A549 (cell line): ENCODE data around the gene RASGRP1.

ENCODE experiments used
- MAZ ChIP-seq: fragments of 150-350 bp; IDR thresholded peaks from 2 replicates; pipeline ENCODE4 v1.6.1; 2014; ENCODE audit warnings: antibody characterized with exemption, low read depth, low read length, borderline replicate concordance
- RCOR1 ChIP-seq: fragments of 150-350 bp; IDR thresholded peaks from 2 replicates; pipeline ENCODE4 v1.6.1; 2014; ENCODE audit warnings: antibody characterized with exemption, low read length, low read depth
- TF ChIP-seq, protein P1 (sequence below): fragments of >200 bp; sonication (Bioruptor Twin); formaldehyde crosslinking; IDR thresholded peaks from 3 replicates; pipeline ENCODE4 v1.5.1; 2016
- TF ChIP-seq, protein P2 (sequence below): IDR thresholded peaks from 2 replicates; pipeline ENCODE4 v1.6.1; 2012

GRCh38 chr15:38506997-38507396, 57.6 kb downstream of the RASGRP1 start:
- TF ChIP-seq, protein P1, sequence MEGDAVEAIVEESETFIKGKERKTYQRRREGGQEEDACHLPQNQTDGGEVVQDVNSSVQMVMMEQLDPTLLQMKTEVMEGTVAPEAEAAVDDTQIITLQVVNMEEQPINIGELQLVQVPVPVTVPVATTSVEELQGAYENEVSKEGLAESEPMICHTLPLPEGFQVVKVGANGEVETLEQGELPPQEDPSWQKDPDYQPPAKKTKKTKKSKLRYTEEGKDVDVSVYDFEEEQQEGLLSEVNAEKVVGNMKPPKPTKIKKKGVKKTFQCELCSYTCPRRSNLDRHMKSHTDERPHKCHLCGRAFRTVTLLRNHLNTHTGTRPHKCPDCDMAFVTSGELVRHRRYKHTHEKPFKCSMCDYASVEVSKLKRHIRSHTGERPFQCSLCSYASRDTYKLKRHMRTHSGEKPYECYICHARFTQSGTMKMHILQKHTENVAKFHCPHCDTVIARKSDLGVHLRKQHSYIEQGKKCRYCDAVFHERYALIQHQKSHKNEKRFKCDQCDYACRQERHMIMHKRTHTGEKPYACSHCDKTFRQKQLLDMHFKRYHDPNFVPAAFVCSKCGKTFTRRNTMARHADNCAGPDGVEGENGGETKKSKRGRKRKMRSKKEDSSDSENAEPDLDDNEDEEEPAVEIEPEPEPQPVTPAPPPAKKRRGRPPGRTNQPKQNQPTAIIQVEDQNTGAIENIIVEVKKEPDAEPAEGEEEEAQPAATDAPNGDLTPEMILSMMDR, result no peak
- TF ChIP-seq, protein P2, sequence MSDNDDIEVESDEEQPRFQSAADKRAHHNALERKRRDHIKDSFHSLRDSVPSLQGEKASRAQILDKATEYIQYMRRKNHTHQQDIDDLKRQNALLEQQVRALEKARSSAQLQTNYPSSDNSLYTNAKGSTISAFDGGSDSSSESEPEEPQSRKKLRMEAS, result no peak
- no peak for TF ChIP-seq RCOR1
- no peak for TF ChIP-seq MAZ
